Sigmoid colon (tissue), 7 donors: ENCODE measurements around the gene NLRC5. TPM values are rescaled to one million over a fixed set of nuclear protein-coding genes. Genes with fewer than 3 reads are reported as not detected.

ENCODE experiments used
- DNase-seq: peaks from one replicate; pipeline ENCODE4 v3.0.0-alpha.2; 2019
- H3K27ac ChIP-seq, 4 donors: fragments of 200-600 bp; sonication (generic); one replicate each; pipeline ENCODE4 v1.5.1; 2016 to 2019; ENCODE audit warnings: mild to moderate bottlenecking in 1 of 4
- H3K27me3 ChIP-seq, 3 donors: fragments of 200-600 bp; sonication (generic); one replicate each; pipeline ENCODE4 v1.5.1; 2019; ENCODE audit warnings: mild to moderate bottlenecking in 1 of 3
- H3K36me3 ChIP-seq, 4 donors: fragments of 200-600 bp; sonication (generic); one replicate each; pipeline ENCODE4 v1.5.1; 2016 to 2019
- H3K4me1 ChIP-seq, 4 donors: fragments of 200-600 bp; sonication (generic); one replicate each; pipeline ENCODE4 v1.5.1; 2017 to 2019
- H3K4me3 ChIP-seq, 4 donors: fragments of 200-600 bp; sonication (generic); one replicate each; pipeline ENCODE4 v1.5.1; 2017 to 2019; ENCODE audit warnings: mild to moderate bottlenecking in 2 of 4, moderate library complexity in 1 of 4
- H3K9me3 ChIP-seq, 4 donors: fragments of 200-600 bp in 3 of 4; sonication (generic) in 3 of 4; one replicate each; pipeline versions ENCODE4 v1.5.1 to v1.6.1; 2013 to 2019
- CTCF ChIP-seq, 4 experiments: fragments of 450-650 bp in 3 of 4; fragments of 200-600 bp in 1 of 4; IDR thresholded peaks; one replicate each; pipeline ENCODE4 v1.5.1; 2016 to 2019; ENCODE audit warnings: antibody characterized with exemption in 4 of 4, mild to moderate bottlenecking in 3 of 4, moderate library complexity in 2 of 4
- EP300 ChIP-seq, 4 donors: sonication (generic); formaldehyde crosslinking; IDR thresholded peaks; one replicate each; pipeline ENCODE4 v1.6.1; 2017; ENCODE audit warnings: antibody characterized with exemption in 4 of 4
- POLR2A ChIP-seq, 2 donors: fragments of 450-650 bp; IDR thresholded peaks; one replicate each; pipeline ENCODE4 v1.6.1; 2016; ENCODE audit warnings: antibody characterized with exemption in 2 of 2, mild to moderate bottlenecking in 2 of 2, moderate library complexity in 2 of 2
- POLR2AphosphoS5 ChIP-seq, 4 donors: sonication (generic); formaldehyde crosslinking; IDR thresholded peaks; one replicate each; pipeline ENCODE4 v1.6.1; 2017; ENCODE audit warnings: antibody characterized with exemption in 4 of 4
- WGBS, 2 donors: extraction: QIAGEN DNeasy Blood & Tissue Kit; methylation state at CpG; one replicate each; pipeline ENCODE4 v1.1.7; 2013; 5-methylcytosine and 5-hydroxymethylcytosine counted together
- intact Hi-C: fragments of 100-400 bp; cut with DNase I; formaldehyde crosslinking; loops from one replicate; pipeline ENCODE4 v1.15.1; 2023
- polyA plus RNA-seq, 3 donors: library from polyadenylated mRNA; stranded (reverse); fragments of 200-250 nt; gene quantifications; one replicate each; pipeline ENCODE4 v1.2.3, GENCODE V29; 2013
- total RNA-seq, 4 donors: library from RNA; depleted of rRNA; stranded (reverse); fragments of >200 nt; gene quantifications; one replicate each; pipeline ENCODE4 v1.1.0, GENCODE V29; 2016
- donor health status: healthy with polysubstance abuse.
- donor health status: Bipolar disorder and iron deficiency.
- donor health status: healthy.

NLRC5 gene
- total and polyA plus RNA-seq, 7 donors: 9.5 to 119 (median 19.5) TPM

GRCh38 chr16:57091200-57091974, 102.0 kb downstream of the NLRC5 start:
- Histone ChIP-seq H3K36me3 (no peaks in the 10 kb centered on the region), H3K4me1 (peaks cover 0 to 28% (median 23%) of the 10 kb centered on the region in 4 donors), H3K27me3 (no peaks in the 10 kb centered on the region), H3K4me3 (peak overlapping the region; percentile 71 to 93 (median 85)), H3K27ac (peak overlapping the region; percentile 80 to 86 (median 82)), H3K9me3 (no peaks in the 10 kb centered on the region)
- TF ChIP-seq POLR2A (IDR thresholded peaks at IDR 0.05) (no peak), POLR2AphosphoS5 (IDR thresholded peaks at IDR 0.05) (no peak), CTCF (IDR thresholded peaks at IDR 0.05) (no peak), EP300 (IDR thresholded peaks at IDR 0.05) (no peak)
- WGBS, 2 donors: 17 to 28% methylated on average over 24 of the region's 24 CpGs
- intact Hi-C loops: loop anchor here (5.0 kb wide), 4 partner anchors 61 to 206 kb away; partner anchors contain the start of genes ARL2BP, PSME3IP1 and RSPRY1
- DNase-seq: peak; percentile 84

DNA sequence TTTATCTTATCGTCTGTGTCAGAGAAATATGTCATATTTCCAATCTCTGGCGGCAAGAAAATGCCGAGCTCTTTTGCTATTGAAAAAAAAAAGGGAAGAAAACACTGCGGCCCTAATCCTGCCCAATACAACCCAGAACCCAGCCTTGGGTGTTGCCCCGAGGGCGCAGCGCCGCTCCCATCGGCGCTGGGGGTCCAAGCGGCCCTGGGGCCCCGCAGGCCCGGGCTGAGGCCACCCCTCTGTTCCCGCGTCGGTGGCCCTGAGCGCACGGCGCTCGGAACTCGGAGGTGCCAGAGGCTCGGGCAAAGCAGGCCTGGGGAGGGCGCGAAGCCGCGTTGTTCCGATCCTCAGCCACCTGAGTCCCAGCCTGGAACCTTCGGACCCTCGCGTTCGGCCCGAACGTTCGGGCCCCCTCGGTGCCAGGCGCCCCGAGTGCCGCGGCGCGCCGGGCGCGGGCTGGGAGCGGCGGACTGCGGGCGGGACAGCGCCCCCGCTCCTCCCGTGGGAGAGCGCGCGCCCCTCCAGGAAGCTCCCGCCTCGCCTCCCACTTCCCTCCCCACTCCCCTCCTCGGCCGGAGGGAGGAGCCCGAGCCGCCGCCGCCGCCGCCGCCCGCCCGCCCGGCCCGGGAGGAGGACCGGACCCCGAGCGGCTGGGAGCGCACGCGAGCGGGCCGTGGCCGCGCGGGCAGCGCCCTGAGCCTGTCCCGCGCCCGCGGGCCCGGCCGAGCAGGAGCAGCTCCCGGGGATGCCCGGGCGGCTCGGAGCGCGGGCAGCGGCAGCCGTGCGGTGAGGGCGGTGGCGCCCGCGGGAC, 102.8 kb downstream of the NLRC5 start, which contains the start of gene CPNE2:
CPNE2 (plus strand) TSS at position 609 of the 811 bp plus-strand sequence. CDS start 18,160 bp downstream, outside the sequence.
- peak; percentile 88 for DNase-seq
- H3K4me3 ChIP-seq: peak within 1 kb of the TSS; percentile 71 to 93 (median 85)
- no peaks in the 10 kb centered on the region for H3K27me3 ChIP-seq
- H3K36me3 ChIP-seq: no peaks in the 10 kb centered on the region
- WGBS, 2 donors: 0 to 1% methylated on average over 100 of the region's 100 CpGs
- no peaks in the 10 kb centered on the region for H3K9me3 ChIP-seq
- intact Hi-C loops: loop anchor here (5.0 kb wide), 4 partner anchors 60 to 205 kb away; partner anchors contain the start of genes ARL2BP, PSME3IP1 and RSPRY1
- H3K4me1 ChIP-seq: peaks cover 0 to 28% (median 23%) of the 10 kb centered on the region in 4 donors
- peak within 1 kb of the TSS; percentile 80 to 86 (median 82) for H3K27ac ChIP-seq
- no peak for TF ChIP-seq EP300 (IDR thresholded peaks at IDR 0.05)
- peak in 1 of 4 donors; percentile 15 for TF ChIP-seq POLR2AphosphoS5 (IDR thresholded peaks at IDR 0.05)
- TF ChIP-seq CTCF (IDR thresholded peaks at IDR 0.05): no peak
- TF ChIP-seq POLR2A (IDR thresholded peaks at IDR 0.05): no peak

- TF ChIP-seq EP300 (IDR thresholded peaks at IDR 0.05) (no peak), CTCF (IDR thresholded peaks at IDR 0.05) (peak; percentile 13 to 73 (median 24))
- intact Hi-C loops: loop anchor here (5.0 kb wide), 4 partner anchors 59 to 204 kb away; partner anchors contain the start of genes ARL2BP, PSME3IP1 and RSPRY1
- H3K4me1 ChIP-seq: peaks cover 0 to 29% (median 23%) of the 10 kb centered on the region in 4 donors
- no peaks in the 10 kb centered on the region for H3K27me3 ChIP-seq
- WGBS, 2 donors: 0 to 1% methylated on average over 53 of the region's 53 CpGs
- H3K27ac ChIP-seq: peak overlapping the region; percentile 80 to 86 (median 82)
- H3K4me3 ChIP-seq: peak overlapping the region; percentile 71 to 93 (median 85)
- no peak for DNase-seq
- no peaks in the 10 kb centered on the region for H3K36me3 ChIP-seq
- H3K9me3 ChIP-seq: no peaks in the 10 kb centered on the region
These were observed 103.5 kb downstream of the NLRC5 start for GRCh38 chr16:57092786-57093411.
